SJSA1 (cell line): ENCODE results near the gene LNP1. TPM values are rescaled to one million over a fixed set of nuclear protein-coding genes. Genes with fewer than 3 reads are reported as not detected.
"Not testable (repeated sequence)": the region's sequence is repeated elsewhere in the genome, so short reads cannot be mapped to it uniquely, and the experiment has no call there.

Source experiments
- DNase-seq, 2 experiments: peaks; one replicate each; pipeline ENCODE4 v3.0.0-alpha.2; 2015 to 2020; ENCODE audit warnings: low spot score in 2 of 2, low read depth in 1 of 2
- H3K27ac ChIP-seq: fragments of 250-450 bp; sonication (Bioruptor Pico); 2 replicates; pipeline ENCODE4 v1.5.1; 2020; ENCODE audit warnings: mild to moderate bottlenecking, moderate library complexity
- H3K27me3 ChIP-seq: fragments of 250-450 bp; sonication (Bioruptor Pico); replicated peaks from 2 replicates; pipeline ENCODE4 v1.5.1; 2020; ENCODE audit warnings: mild to moderate bottlenecking, moderate library complexity
- H3K36me3 ChIP-seq: fragments of 250-450 bp; sonication (Bioruptor Pico); 2 replicates; pipeline ENCODE4 v1.5.1; 2020; ENCODE audit warnings: mild to moderate bottlenecking
- H3K4me1 ChIP-seq: fragments of 250-450 bp; sonication (Bioruptor Pico); replicated peaks from 2 replicates; pipeline ENCODE4 v1.6.1; 2021; ENCODE audit warnings: mild to moderate bottlenecking
- H3K4me3 ChIP-seq: fragments of 250-450 bp; sonication (Bioruptor Pico); 2 replicates; pipeline ENCODE4 v1.5.1; 2020; ENCODE audit warnings: mild to moderate bottlenecking
- H3K9me3 ChIP-seq: fragments of 250-450 bp; sonication (Bioruptor Pico); replicated peaks from 2 replicates; pipeline ENCODE4 v1.5.1; 2020; ENCODE audit warnings: mild to moderate bottlenecking
- total RNA-seq: library from RNA; depleted of rRNA; stranded (reverse); fragments of >200 nt; shearing (Covaris generic); gene quantifications from 2 replicates; pipeline ENCODE4 v1.2.3, GENCODE V29; 2014

The LNP1 gene
- total RNA-seq, 1 experiment from 2014 or later = 1.6 TPM

DNA sequence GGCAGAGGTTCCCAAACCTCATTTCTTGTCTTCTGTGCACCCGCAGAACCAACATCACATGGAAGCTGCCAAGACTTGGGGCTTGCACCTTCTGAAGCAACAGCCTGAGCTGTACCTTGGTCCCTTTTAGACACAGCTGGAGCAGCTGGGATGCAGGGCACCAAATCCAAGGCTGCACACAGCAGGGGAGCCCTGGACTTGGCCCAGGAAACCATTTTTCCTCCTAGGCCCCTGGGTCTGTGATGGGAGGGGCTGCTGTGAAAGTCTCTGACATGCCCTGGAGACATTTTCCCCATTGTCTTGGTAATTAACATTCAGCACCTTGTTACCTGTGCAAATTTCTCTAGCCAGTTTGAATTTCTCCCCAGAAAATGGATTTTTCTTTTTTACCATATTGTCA is 57.5 kb downstream of the LNP1 start:
- H3K27ac ChIP-seq = no peak overlapping the region
- H3K4me3 ChIP-seq = no peak overlapping the region
- no peaks in the 10 kb centered on the region for H3K27me3 ChIP-seq
- H3K4me1 ChIP-seq = no peaks in the 10 kb centered on the region
- no peaks in the 10 kb centered on the region for H3K9me3 ChIP-seq
- no peaks in the 10 kb centered on the region for H3K36me3 ChIP-seq
- DNase-seq = no peak

- H3K36me3 ChIP-seq = no peaks in the 10 kb centered on the region
- H3K9me3 ChIP-seq = no peaks in the 10 kb centered on the region
- H3K4me3 ChIP-seq = no peak overlapping the region
- no peak overlapping the region for H3K27ac ChIP-seq
- no peaks in the 10 kb centered on the region for H3K4me1 ChIP-seq
- H3K27me3 ChIP-seq = no peaks in the 10 kb centered on the region
- peak in 1 of 2 experiments; percentile 32 for DNase-seq
Observed at GRCh38 chr3:100463002-100463401, 61.7 kb downstream of the LNP1 start.

GRCh38 chr3:100463646-100464155 is 62.4 kb downstream of the LNP1 start:
- no peak for DNase-seq
- no peaks in the 10 kb centered on the region for H3K36me3 ChIP-seq
- H3K4me1 ChIP-seq = no peaks in the 10 kb centered on the region
- H3K4me3 ChIP-seq = no peak overlapping the region
- no peak overlapping the region for H3K27ac ChIP-seq
- no peaks in the 10 kb centered on the region for H3K27me3 ChIP-seq
- H3K9me3 ChIP-seq = no peaks in the 10 kb centered on the region

- DNase-seq = no peak
- H3K4me3 ChIP-seq = no peak overlapping the region
Observed at GRCh38 chr3:100465892-100466777, 64.8 kb downstream of the LNP1 start.

GRCh38 chr3:100467133-100467532 is 65.8 kb downstream of the LNP1 start:
- no peaks in the 10 kb centered on the region for H3K36me3 ChIP-seq
- no peaks in the 10 kb centered on the region for H3K27me3 ChIP-seq
- H3K4me1 ChIP-seq = no peaks in the 10 kb centered on the region
- no peaks in the 10 kb centered on the region for H3K9me3 ChIP-seq
- DNase-seq = no peak
- H3K27ac ChIP-seq = no peak overlapping the region
- H3K4me3 ChIP-seq = no peak overlapping the region

More at GRCh38 chr3:100465892-100466777, 64.8 kb downstream of the LNP1 start:
- no peaks in the 10 kb centered on the region for H3K36me3 ChIP-seq
- H3K27me3 ChIP-seq = no peaks in the 10 kb centered on the region
- no peaks in the 10 kb centered on the region for H3K4me1 ChIP-seq
- no peak overlapping the region for H3K27ac ChIP-seq
- H3K9me3 ChIP-seq = no peaks in the 10 kb centered on the region

DNA sequence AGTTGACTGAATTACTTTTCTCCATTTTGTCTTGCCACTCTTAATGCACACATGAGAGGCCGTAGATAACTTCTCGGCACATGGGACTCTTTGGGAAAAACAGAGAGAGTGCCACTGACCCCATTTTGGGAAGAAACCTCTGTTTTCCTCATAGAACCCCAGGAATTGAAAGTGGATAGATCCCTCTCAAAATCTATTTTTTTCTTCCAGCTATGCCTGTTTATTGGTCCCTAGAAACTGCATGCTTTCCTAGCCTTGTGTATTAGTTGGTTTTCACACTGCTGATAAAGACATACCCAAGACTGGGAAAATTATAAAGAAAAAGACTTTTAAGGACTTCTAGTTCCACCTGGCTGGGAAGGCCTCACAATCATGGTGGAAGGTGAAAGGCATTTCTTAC is 67.3 kb downstream of the LNP1 start:
- Histone ChIP-seq H3K27ac (no peak overlapping the region), H3K36me3 (no peaks in the 10 kb centered on the region), H3K4me1 (no peaks in the 10 kb centered on the region), H3K27me3 (no peaks in the 10 kb centered on the region), H3K9me3 (no peaks in the 10 kb centered on the region), H3K4me3 (no peak overlapping the region)
- DNase-seq = no peak

DNA sequence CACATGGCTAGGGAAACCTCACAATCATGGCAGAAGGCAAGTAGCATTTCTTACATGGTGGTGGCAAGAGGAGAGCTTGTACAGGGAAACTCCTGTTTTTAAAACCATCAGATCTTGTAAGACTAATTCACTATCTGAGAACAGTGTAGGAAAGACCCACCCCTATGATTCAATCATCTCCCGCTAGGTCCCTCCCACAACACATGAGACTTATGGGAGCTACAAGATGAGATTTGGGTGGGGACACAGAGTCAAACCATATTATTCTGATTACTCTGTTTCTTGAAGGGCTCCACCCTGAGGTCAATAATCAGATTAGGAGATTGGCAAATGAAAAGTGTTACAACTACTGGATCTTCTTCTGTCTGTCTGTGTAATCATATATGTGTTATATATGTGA is 69.6 kb downstream of the LNP1 start:
- Histone ChIP-seq H3K36me3 (no peaks in the 10 kb centered on the region), H3K27ac (no peak overlapping the region), H3K9me3 (no peaks in the 10 kb centered on the region)

DNA sequence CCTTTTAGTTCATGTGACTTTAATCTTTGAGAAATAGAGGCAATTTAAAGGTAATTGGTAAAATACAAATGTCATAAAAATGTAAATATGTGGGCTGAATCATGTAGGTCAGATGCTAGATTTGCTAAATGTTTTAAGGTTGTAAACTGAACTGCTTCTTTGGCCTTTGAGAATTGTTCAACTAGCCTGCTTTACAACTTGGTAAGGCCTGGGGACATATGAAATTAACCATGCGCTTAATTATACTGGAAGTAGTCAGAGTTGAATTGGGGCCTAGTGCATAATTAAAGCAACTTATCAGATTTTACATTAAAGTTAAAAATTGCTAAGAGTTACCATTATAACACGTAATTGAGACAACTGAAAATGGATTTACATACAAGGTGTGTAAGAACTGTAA is 70.1 kb downstream of the LNP1 start:
- no peaks in the 10 kb centered on the region for H3K9me3 ChIP-seq
- H3K36me3 ChIP-seq = no peaks in the 10 kb centered on the region
- DNase-seq = no peak

More for the DNA sequence above, 69.6 kb downstream of the LNP1 start:
- H3K27me3 ChIP-seq = no peaks in the 10 kb centered on the region
- no peak for DNase-seq
- H3K4me1 ChIP-seq = no peaks in the 10 kb centered on the region
- no peak overlapping the region for H3K4me3 ChIP-seq

DNA sequence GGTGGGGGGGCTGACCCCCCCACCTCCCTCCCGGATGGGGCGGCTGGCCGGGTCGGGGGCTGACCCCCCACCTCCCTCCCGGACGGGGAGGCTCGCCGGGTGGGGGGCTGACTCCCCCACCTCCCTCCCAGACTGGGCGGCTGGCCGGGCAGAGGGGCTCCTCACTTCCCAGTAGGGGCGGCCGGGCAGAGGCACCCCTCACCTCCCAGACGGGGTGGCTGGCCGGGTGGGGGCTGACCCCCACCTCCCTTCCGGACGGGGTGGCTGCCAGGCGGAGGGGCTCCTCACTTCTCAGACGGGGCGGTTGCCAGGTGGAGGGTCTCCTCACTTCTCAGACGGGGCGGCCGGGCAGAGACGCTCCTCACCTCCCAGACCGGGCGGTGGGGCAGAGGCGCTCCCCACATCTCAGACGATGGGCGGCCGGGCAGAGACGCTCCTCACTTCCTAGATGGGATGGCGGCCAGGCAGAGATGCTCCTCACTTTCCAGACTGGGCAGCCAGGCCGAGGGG is 76.6 kb downstream of the LNP1 start:
- H3K4me3 ChIP-seq, H3K4me1 ChIP-seq, H3K9me3 ChIP-seq, H3K36me3 ChIP-seq, H3K27ac ChIP-seq, H3K27me3 ChIP-seq, DNase-seq: not testable (repeated sequence)

More for the DNA sequence above, 70.1 kb downstream of the LNP1 start:
- Histone ChIP-seq H3K27me3 (no peaks in the 10 kb centered on the region), H3K27ac (no peak overlapping the region), H3K4me3 (no peak overlapping the region), H3K4me1 (no peaks in the 10 kb centered on the region)

DNA sequence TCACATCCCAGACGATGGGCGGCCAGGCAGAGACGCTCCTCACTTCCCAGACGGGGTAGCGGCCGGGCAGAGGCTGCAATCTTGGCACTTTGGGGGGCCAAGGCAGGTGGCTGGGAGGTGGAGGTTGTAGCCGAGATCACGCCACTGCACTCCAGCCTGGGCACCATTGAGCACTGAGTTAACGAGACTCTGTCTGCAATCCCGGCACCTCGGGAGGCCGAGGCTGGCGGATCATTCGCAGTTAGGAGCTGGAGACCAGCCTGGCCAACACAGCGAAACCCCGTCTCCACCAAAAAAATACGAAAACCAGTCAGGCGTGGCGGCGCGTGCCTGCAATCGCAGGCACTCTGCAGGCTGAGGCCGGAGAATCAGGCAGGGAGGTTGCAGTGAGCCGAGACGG is 77.2 kb downstream of the LNP1 start:
- H3K4me3 ChIP-seq, DNase-seq, H3K4me1 ChIP-seq, H3K27ac ChIP-seq, H3K9me3 ChIP-seq, H3K36me3 ChIP-seq, H3K27me3 ChIP-seq: not testable (repeated sequence)

GRCh38 chr3:100480081-100480480 is 78.7 kb downstream of the LNP1 start:
- Histone ChIP-seq H3K36me3 (no peaks in the 10 kb centered on the region), H3K27me3 (no peaks in the 10 kb centered on the region; the same call in 1 of the 2 replicates), H3K4me3 (no peak overlapping the region), H3K27ac (no peak overlapping the region), H3K4me1 (no peaks in the 10 kb centered on the region), H3K9me3 (no peaks in the 10 kb centered on the region)
- DNase-seq = no peak

DNA sequence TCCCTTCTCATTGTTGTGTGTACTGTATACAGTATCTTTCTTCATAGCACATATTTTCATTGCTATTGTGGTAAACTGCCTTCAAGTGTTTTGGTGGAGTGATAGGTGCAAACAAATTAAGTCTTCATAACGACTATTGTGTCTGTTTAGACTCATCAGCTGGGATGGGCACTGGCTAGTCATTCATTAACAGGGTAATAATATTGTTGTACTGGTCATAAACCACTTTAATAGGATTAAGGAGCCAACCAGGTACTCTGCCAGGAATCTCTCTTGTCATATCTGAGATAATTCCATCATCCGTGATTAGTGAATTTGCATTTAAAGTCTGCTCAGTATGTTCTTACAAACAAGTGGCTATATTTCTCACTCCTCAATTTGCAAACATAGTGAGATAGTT is 80.8 kb downstream of the LNP1 start:
- Histone ChIP-seq H3K27ac (no peak overlapping the region), H3K4me3 (no peak overlapping the region), H3K4me1 (no peaks in the 10 kb centered on the region), H3K27me3 (no peaks in the 10 kb centered on the region; the same call in 1 of the 2 replicates), H3K36me3 (no peaks in the 10 kb centered on the region), H3K9me3 (no peaks in the 10 kb centered on the region)
- no peak for DNase-seq

DNA sequence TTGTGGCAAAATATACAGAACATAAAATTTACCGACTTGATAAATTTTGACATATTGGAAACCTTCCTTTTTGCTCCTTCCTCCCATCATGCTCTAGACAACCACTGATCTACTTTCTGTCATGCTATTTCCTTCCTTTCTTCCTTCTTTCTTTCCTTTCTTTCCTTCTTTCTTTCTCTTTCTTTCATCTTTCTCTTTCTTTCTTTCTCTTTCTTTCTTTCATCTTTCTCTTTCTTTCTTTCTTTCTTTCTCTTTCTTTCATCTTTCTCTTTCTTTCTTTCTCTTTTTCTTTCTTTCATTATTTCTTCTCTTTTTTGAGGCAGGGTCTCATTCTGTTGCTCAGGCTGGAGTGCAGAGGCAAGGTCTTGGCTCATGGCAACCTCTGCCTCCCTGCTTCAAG is 82.2 kb downstream of the LNP1 start:
- H3K4me3 ChIP-seq = no peak overlapping the region
- no peaks in the 10 kb centered on the region for H3K36me3 ChIP-seq
- no peak overlapping the region for H3K27ac ChIP-seq
- H3K9me3 ChIP-seq = no peaks in the 10 kb centered on the region
- H3K4me1 ChIP-seq = no peaks in the 10 kb centered on the region
- H3K27me3 ChIP-seq = no peaks in the 10 kb centered on the region; the same call in 1 of the 2 replicates
- DNase-seq = no peak

GRCh38 chr3:100486808-100487207 is 85.5 kb downstream of the LNP1 start:
- H3K36me3 ChIP-seq = no peaks in the 10 kb centered on the region
- H3K27me3 ChIP-seq = no peaks in the 10 kb centered on the region; the same call in 1 of the 2 replicates
- no peaks in the 10 kb centered on the region for H3K9me3 ChIP-seq
- no peak overlapping the region for H3K27ac ChIP-seq
- no peak for DNase-seq
- H3K4me1 ChIP-seq = peaks cover 7% of the 10 kb centered on the region; the same call in 1 of the 2 replicates
- no peak overlapping the region for H3K4me3 ChIP-seq
